ENCODE measurements around the gene DPH2.

DPH2 gene

DNA sequence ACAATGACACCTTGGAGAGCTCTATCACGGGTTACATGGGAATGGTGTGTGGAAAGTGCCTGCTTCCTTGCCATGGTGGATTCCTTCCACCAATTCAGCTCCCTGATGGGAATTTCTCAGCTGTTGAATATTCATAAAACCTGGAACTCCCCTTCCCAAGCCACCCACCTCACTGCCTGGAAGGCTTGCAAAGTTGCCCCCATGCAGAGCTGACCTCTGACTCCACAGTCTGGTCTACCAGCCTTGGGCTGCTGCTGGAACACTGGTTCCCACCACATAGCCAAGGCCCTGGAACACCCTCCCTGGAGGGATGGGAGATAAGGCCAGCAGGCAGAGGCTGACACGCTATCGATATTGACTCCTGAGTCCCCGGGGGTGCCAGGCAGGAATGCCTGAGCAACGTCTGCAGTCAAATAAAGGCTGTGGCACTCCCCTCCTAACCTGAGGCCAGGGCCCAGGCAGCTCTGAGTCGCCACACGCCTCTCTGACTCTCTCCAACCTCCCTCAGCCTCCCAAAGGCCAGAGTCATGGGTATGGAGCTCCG is 30.4 kb downstream of the DPH2 start:
- DNase-seq (ENCODE audit: low spot score) = no peak

DNA sequence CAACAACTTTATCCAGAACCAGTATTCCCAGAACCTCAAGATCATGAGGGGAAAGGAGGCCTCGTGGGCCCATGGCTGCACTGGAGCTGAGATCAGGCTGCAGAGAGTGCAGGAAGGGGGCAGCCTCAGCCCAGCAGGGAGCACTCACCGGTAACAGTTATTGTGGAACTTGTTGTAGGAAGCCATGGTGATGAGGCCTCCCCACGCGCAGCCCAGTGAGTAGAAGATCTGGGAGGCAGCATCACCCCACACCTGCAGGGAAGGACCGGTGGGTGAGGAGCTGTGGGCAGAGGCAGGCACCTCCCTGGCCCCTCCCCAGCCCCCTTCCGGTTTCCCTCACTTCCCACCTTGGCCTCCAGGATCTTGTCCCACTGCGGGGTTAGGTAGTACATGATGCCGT is 32.4 kb downstream of the DPH2 start:
- DNase-seq (ENCODE audit: low spot score) = no peak

DNA sequence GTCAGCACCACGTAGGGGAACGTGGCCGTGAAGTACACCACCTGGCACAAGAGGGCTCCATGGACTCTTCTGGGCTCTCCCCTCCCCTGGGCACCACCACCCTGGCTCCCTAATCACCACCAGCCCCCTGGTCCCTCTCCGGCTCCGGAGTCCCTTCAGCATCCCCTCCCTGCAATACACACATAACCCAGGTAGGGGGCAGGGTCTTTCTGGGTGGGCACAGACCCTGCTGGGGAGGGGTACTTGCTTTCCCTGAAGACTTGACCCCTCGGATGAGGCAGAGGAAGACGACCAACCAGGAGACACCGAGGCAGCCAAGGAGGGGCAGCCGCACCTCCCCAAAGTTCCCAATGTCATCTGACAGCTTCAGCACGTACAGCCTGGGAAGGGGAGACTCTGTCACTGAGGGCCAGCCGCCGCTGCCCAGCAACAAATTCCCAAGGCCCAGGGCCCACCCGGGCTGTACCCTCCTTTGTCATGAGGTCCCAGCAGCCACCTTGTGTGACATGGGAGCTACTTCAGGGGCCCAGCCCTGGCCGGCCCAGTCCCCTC is 32.9 kb downstream of the DPH2 start:
- no peak for DNase-seq (ENCODE audit: low spot score)

DNA sequence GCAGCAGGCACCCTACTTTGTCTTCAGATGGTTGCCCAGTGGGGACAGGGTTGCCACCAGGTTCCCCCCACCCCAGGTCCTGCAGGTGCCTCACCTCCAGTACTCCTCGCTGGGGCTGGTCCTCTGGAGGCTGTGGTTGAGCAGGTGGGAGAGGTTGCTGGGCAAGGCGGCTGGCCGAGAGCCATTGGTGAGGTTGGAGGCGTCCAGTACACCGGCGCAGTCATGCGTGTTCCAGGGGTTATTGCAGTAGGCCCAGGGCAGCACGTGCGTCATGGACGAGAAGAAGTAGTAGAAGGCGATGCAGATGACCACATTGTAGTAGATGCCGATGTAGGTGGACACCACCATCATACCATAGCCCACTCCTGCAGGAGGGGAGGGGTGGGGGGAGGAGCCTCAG is 38.4 kb downstream of the DPH2 start:
- no peak for DNase-seq (ENCODE audit: low spot score)

DNA sequence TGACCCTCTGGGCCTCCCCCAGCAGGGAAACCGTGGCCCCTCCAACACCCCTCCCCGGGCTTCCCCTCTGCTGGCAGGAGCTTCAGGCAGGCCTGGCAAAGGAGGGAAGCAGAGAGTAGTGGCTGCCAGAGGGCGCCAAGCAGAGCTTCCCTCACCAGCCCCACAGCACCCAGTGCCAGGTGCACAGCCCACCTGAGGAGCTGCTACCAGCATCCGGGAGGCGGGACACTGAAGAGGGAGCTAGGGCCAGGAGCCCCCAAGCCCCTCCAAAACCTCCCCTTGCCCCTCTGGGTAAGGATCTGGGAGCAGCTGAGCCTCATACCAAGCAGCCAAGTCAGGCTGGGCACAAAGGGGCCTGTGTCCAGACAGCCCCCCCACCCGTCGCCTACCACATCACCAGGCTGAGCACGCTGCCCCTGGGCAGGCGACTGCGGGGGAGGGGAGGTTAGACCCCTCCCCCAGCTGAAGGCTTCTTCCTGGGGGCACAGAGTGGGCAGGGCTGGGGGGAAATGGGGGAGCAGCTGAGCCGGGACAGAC is 41.2 kb downstream of the DPH2 start:
- no peak for DNase-seq (ENCODE audit: low spot score)

DNA sequence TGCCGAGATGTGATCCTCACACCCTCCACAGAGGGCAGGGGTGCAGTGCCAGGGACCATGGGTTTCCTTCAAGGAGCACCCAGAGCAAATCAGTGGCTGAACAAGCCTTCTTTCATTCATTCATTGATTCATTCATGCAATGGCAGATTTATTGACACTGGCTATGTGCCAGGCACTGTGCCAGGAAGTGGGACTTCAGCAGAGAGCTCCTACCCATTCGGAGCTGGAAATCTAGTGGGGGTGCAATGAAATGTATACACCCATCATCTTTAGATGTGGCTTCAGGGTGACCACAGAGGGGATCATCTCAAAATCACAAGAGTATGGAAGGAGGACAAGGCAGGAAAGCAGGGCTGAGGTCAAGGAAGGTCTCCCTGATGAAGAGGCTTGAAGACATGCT is 42.6 kb downstream of the DPH2 start:
- DNase-seq (ENCODE audit: low spot score) = no peak

DNA sequence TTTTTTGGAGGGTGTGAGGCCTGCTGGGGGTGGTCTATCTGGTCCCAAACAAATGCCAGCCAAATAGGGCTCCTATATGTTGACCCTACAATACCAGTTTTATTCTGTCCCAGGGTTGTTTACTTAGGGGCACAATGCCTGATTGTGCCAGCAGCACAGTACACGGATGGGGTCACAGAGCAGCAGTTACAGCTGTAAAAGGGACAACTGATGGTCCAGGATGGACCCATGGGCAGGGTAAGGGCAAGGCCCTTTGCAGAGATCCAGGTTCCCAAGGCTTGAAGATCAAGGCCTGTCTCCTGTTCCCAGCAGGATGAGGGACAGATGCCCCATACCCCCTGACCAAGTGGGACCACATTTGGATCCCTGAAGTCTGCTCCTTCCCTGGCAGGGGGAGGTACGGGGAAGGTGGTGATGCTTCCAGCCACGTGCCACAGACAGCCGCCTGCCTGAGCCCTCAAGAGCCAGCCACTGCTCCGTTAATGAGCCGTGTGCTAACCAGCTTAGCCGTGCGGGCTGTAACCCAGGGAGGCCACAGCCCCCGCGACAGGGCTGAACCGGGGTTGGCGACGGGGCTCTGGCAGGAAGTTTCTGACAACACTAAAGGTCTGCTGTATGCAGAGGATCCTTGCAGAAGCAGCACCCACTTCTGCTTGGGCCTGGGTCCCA is 43.3 kb downstream of the DPH2 start:
- DNase-seq (ENCODE audit: low spot score) = no peak

DNA sequence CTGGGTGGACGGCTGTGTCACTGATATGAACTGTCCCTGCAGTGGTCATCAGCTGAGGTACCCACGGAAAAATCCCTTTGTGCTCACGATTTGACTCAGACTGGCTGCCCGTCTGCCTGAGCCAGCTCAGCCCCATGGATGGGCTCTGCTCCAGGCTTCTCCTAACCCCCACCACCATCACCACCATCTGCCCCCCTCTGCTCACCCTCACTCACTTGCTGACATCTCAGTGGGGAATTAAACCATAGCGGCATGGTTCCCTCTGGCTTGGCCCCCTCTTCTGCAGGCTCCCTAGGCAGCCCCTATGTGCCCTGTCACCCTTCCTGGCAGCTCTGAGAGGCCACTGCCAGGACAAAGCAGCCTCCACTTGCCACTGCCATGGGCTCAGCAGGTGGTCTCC is 44.1 kb downstream of the DPH2 start:
- DNase-seq (ENCODE audit: low spot score) = no peak

DNA sequence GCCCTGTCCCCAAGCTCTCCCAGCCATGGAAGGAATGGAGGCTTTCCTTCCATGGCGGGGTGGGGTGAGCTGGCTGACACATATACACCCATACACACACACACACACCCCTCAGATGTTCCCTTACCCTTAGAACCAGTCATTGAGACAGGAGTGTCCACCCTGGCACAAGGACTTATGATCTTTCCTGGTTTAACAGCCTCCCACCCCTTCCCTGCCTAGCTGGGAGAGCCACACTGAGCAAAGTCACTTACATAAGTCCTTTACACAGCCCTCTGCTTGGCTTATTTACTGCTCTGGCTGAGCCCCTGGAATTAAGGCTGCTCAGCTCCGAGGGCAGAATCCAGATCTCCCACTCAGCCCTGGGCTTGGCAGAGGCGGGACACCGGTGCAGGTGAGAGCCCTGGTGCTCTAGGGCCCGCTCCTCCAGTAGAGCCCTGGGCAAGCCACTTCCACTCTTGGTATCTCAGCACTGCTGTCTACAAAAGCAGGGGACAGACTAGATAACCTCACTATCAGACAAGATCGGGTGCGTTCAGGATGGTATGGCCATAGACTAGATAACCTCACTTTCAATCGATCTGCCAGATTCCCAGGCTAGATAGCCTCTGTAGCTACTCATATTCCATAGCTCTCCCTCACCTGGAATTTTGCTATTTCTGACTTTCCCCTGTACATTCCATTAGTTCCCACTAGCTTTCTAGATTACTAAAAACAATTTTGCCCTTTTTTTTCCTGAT is 44.7 kb downstream of the DPH2 start:
- no peak for DNase-seq (ENCODE audit: low spot score)

DNA sequence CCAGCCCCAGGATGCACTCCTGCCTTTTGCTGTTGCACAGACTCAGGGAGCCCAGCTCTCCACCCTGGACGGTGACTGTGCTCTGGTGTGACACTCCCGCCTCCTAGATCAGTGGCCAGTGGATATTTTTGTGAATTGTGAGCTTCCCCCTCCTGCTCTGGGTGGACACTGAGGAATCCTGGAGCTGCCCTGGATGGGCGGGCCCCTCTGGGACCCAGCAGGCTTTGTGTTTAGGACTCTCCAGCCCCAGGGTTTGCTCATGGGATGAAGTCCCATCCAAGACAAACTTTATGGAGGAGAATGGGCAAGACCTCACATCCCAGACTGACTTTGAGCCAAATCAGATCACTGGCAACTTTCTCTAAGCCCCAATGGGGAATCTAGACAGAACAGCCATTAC is 45.4 kb downstream of the DPH2 start:
- no peak for DNase-seq (ENCODE audit: low spot score)

DNA sequence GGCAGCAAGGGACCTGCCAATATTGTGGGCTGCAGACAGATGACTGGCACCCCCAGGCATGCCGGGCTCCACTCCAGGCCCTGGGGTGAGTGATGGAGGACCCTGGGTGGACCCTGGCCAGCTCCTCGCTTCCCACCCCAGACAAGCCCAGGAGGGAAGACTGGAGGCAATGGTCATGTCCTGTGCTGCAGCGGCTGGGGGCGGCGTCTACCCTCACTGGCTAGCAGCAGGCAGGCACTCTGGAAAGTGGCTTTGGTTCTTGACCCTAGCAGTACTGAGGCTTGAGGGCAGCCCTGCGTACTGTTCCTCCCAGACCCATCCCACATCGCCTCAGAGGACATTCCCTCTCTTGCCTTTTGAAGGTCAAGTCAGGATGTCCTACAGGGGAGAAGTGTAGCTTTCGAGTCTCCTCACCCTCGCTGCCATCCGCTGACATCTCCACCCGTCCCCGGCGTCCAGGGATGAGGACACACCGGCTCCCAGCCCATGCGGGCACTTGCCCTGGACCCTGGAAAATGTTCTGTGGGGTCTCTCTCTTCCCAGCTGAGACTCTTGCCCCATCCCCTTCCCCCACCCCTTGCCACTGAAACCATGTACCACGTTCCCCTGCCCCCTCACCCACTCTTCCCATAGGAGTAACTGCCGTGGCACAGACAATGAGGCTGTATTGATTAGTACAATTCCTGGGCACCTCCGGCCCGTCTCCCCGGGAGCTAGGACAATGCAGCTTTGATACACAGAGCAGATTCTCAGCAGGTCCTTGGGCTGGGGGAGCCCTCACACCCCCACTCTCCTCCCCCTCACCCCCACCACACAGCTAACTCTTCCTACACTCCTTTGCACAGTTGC is 46.5 kb downstream of the DPH2 start:
- no peak for DNase-seq (ENCODE audit: low spot score)

DNA sequence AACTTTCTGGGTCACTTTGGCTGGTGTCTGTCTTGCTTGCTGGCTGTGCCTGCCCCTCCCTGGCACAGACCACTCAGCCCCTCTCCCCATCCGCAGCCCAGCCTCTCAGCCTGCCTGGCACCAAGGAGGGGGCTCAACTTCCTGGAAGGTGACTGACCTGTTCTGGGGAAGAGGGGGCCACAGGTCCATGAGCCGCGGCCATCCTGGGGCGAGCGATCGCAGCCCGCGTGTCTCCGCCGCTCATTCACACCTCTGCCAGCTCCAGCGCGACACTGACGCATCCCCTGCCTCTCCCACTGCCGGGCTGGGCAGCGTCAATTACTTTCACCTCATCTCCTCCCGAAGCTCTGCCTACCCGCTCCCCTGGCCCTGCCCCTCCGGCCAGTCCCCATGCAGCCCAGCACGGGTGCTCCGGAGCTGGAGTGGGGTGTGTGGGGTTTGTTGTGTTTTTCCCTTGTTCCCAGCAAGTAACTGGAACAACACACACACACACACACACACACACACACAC is 47.1 kb downstream of the DPH2 start:
- no peak for DNase-seq (ENCODE audit: low spot score)

DNA sequence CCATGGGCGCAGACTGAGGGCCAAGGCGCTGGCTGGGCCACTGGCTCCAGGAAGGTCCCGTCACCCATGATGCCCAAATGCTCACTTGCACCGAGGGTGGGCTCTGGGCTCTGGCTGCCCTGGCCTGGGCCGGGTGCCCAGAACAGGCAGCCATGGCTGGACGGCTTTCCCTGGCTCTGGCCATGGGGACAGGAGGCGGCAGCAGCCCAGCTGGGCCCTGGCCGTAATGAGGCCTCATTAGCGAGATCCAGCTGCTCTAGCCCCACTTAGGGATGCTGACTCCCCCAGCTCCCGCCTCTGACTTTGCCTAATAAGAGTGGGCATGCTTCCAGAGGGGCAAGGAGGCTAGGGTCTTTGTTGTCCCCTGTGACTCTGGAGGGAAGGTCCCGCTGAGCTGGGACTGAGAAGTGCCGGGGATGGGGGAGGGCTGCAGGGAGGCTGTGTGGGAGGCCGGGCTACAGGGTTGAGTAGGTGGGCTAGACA is 49.7 kb downstream of the DPH2 start:
- DNase-seq (ENCODE audit: low spot score) = no peak

DNA sequence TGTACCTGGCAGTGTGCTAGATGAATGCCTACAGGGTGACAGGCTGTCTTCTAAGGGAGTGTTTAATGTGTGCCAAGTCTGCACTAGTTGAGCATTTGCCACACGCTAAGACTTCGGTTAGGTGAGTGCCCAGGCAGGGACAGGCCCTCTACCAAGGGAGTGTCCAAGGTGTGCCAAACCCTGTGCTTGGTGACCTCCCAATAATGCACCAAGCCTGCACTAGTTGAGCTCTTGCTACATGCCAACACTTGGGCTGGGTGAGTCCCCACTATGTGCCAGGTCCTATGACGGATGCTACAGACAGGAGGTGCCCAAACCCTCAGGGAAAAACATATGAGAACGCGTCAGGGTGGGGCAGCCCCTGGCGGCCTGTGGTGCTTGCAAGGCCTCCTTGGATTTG is 50.7 kb downstream of the DPH2 start:
- no peak for DNase-seq (ENCODE audit: low spot score)

DNA sequence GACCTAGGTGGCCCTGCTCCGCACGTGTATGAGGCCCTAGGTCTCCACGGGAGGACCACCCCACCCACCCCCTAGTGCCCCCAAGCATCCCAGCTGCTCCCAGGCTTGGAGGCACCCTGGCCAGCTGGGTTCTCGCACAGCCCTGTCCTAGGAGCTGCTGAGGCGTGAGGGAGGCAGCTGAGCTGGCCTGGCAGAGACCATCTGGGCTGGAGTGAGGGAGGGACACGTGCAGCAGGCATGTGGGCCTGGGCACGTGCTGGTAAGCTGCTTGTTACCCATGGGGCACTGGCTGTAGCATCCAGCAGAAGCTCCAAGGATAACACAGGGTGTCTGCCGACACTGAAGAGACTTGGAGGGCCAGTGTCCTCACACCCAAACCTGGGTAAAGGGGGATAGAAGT is 51.3 kb downstream of the DPH2 start:
- DNase-seq (ENCODE audit: low spot score) = no peak

DNA sequence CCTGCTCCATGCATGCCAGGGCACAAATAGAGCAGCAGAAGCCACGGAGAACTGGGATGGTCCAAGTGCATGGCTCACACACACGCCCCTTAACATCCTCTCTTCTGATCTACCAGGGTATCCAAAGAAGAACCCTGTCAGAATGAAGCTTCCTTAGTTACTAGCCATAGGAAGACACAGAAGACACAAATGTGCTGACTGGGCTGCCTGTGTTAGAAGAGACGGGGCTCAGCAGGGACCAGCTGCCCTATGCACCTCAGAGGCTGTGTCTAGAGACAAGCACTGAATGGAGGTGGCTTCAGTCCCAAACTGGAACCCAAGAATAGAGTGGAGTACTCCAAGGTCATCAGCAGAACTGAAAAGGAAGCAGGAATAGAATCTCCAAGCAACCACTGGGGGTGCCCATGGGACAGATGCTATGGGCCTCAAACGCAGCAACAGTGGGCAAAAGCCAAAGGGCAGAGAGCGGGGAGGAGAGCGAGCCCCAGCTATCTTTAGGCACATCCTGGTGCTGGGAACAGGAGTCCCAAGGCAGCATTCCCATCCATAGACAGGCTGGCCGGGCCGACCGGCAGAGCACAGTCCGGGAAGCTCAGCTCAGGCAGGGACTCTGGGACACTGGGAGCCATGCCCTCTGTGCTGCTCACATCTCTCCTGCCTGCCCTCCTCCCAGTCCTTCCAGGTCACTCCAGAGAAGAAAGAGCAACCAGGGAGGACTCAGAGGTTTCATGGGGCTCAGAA is 51.9 kb downstream of the DPH2 start:
- no peak for DNase-seq (ENCODE audit: low spot score)

Measured in LoVo (cell line).